Left renal pelvis (tissue), 4 donors: ENCODE measurements around the gene EVC. TPM values are rescaled to one million over a fixed set of nuclear protein-coding genes. Genes with fewer than 3 reads are reported as not detected.

Source experiments
- DNase-seq, 4 donors: peaks; one replicate each; pipeline ENCODE4 v3.0.0-alpha.2; 2013; ENCODE audit warnings: low read depth in 4 of 4, low spot score in 3 of 4
- polyA plus RNA-seq, 4 donors: library from polyadenylated mRNA; unstranded; fragments of 120-200 nt; gene quantifications; one replicate each; pipeline ENCODE4 v1.2.1, GENCODE V29; 2013; ENCODE audit not compliant: insufficient read length in 4 of 4

Gene EVC
- polyA plus RNA-seq, 4 donors: 29.2 to 47.9 (median 39.8) TPM

DNA sequence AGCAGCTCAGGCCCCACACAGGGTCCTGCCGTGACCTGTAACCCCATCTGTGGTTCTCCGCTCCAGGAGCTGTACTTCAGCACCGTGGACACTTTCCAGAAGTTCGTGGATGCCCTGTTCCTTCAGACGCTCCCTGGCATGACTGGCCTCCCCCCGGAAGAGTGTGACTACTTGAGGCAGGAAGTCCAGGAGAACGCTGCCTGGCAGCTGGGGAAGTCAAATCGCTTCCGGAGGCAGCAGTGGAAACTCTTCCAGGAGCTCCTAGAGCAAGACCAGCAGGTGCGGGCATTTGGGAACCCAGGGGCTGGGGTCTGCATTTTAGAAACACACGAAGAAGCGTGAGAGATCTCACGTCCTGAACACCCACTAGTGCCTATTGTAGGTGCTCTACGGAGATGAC lies 72.5 kb downstream of the EVC start:
- no peak for DNase-seq

DNA sequence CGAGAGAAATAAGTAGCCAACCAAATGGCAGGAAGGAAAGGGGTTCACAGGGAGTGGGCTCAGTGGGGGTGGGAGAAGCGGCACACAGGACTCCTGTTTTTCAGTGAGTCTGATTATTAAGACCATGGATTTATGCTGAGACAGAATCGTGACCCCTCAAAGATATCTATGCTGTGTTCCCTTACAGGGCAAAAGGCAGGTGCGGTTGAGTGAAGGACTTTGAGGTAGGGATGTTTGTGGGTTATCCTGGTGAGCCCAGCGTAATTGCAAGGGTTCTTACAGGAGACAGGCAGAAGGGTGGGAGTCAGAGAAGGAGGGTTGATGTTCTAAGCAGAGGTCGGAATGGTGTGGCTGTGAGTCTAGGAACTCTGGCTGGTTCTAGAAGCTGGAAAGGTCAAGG lies 73.0 kb downstream of the EVC start:
- no peak for DNase-seq

DNA sequence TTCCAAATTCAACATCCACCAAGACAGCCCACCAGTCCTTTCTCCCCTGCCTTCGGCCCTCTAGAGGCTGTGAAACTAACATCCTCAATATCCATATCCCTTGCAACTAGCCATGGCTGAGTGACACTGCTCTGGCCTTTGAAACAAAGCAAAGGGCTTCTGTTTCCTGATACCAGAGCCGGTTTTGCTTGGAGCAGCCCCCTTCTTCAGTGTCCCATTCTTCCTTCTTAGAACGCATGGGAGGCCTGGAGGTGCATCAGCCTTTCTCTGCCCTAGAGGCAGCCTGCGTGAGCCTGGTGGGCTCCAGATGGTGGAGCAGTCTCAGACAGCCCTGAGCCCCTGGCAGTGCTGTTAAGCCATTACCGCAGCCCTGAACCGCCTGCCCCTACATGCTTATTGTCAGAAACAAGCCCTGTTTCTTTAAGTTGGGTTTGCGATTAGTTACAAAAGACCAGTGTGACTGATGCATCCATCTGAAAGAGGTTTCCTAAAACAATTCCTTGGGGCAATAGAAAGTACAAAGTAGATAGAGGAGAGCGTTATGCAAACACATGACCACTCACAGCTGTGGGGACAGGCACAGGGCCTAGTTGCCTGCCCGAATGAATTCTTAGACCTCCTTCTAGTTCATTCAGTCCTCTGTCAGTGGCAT lies 74.1 kb downstream of the EVC start:
- DNase-seq: no peak

DNA sequence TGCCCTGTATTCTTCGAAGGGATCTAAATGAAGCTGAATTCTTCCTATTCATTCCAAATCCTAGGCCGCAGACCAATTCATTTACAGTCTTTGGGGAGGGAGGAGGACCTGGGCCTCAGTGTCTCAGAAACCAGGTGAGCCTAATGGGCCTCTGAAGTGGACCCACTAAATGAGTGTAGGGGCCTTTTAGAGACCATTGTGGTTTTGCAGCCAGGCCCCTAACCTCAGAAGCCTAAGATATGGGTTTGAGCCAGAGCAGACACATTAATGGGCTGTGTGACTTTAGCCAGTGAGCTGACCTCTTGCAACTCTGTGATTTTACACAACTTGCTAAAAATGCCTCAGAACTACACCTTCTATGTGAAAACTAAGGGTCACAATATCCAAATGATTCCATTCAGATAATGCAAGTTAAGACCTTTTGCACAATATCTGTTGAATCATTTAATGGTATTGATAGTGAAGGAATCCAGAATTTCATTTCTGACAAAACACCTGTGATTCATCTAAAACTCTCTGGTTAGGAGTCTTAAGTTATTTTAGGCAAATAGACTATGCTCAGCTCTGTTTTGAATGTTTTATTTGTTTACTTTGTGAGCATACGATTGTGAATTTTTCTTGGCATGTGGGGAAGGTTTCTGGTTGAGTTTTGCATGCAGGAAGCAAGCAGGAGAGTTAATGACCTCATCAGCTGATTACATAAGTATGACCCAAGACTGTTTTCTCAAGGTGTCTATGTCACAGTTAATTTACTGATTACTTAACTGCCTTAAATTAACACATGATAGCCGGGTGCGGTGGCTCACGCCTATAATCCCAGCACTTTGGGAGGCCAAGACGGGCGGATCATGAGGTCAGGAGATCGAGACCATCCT lies 75.0 kb downstream of the EVC start:
- no peak for DNase-seq

DNA sequence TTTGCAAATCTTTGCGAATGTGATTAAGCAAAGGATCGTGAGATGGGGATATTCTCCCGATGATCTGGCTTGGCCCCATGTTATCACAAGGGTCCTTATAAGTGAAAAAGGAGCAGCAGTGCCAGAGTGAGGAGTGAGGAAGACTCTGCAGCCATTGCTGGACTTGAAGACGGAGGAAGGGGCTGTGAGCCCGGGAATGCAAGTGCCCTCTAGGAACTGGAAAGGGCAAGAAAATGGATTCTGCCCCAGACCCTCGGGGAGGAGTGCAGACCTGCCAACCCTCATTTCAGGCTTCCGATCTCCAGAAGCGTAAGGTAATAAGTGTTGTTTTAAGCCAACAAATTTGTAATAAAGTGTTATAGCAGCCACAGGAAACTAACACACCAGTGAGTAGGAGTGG lies 76.3 kb downstream of the EVC start:
- no peak for DNase-seq

DNA sequence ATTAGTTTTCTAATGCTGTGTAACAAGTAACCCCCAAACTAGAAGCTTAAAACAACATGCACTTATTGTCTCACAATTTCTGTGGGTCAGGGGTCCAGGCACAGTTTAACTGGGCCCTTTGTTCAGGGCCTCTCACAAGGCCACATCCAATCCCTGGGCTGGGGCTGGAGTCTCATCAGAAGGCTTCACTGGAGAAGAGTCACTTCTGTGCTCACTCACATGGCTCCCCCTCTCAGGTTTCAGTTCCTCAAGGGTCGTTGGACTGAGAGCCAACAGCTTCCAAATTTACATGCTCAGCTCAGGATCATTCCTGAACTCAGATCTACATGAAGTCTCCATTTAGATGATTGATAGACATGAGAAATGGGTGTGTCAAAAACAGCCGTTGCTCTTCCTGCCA lies 77.1 kb downstream of the EVC start:
- DNase-seq: no peak

DNA sequence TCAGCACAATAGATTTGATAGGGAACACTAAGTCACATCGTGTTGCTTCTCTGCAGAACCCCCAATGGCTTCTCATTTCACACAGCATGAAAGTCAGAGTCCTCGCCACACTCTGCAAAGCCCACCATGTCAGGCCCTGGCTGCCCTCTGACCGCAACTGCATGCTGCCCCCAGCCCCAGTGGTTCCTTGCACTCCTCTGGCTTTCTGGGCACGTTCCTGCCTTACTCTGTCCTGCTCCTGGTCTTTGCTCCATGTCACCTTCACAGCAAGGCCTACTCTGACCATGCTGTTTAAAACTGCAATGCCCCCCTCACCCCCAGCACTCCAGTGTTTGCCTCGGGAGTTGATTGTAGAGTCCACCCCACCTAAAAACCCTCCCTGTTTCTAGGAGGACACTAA lies 78.1 kb downstream of the EVC start:
- no peak for DNase-seq

DNA sequence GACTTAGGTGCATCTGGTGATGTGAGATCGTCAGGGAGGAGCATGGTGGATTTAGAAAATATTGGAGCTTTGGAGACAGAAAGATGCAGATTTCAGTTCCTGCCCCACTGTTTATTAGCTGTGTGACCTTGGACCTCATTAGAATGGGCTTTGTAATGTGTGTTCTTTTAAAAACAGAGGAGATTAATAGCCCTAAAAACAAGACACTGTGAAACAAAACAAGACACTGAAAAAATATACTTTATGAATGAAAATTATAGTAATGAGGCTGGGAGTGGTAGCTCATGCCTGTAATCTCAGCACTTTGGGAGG lies 79.5 kb downstream of the EVC start:
- DNase-seq: no peak

DNA sequence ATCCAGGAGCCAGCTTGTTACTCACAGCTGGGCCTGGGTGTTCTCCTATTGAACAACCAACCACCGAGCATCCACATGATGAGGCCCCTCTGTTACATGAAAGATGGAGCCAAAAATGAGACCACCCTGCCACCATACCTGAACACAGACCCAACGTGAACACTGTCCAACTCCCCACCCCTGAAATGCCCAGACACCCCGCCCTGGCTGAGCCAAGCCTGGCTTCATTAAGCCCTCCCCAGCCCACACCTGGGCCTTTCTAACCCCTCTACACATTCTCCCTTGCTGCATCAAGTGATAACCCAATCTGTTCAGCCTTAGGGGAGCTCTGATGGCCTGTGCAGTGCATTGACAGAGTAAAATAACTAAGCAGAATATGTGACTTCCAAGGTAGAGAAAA lies 80.7 kb downstream of the EVC start:
- DNase-seq: no peak

DNA sequence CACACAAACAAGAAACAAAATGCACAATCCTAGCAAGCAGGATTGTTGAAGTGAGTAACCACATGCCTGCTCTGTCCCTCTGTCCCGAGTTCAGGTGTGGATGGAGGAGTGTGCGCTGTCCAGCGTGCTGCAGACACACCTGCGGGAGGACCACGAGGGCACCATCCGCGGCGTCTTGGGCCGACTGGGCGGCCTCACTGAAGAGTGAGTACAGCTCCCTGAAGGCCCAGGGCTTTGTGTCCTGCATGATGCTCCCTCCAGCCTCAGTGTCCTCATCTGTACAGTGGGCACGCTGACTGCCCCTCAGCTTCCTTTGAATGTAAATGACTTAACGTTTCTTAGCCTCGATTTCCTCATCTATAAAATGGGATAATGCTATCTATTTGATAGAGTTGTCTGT lies 82.5 kb downstream of the EVC start:
- DNase-seq: no peak

DNA sequence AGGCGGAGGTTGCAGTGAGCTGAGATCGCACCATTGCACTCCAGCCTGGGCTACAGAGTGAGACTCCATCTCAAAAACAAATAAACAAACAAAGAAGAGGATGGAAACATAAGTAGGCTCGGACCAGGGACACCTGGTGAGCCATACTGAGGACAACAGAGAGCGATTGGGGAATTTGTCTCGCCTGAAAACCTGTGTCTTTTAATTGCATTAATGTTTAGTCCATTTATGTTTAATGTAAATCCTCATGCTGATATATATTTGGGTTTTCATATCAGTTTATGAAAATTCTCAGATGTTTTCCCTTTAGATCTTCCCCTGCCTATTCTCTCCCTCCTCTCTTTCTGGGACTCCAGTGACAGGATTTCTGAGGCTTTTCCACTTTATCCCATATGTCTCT lies 84.6 kb downstream of the EVC start:
- no peak for DNase-seq

DNA sequence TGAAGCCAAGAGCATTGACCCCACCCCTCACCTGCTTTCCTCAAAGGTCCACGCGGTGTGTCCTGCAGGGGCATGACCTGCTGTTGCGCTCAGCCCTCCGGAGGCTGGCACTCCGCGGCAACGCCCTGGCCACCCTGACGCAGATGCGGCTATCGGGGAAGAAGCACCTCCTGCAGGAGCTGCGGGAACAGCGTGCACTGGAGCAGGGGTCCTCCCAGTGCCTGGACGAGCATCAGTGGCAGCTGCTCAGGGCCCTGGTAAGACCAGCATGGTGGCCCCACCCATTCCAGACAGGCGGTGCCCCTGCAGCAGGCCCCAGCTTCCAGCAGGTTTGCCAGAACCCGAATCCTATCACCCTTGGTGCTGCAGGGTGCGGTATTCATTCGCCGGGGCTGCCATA lies 86.0 kb downstream of the EVC start:
- no peak for DNase-seq

DNA sequence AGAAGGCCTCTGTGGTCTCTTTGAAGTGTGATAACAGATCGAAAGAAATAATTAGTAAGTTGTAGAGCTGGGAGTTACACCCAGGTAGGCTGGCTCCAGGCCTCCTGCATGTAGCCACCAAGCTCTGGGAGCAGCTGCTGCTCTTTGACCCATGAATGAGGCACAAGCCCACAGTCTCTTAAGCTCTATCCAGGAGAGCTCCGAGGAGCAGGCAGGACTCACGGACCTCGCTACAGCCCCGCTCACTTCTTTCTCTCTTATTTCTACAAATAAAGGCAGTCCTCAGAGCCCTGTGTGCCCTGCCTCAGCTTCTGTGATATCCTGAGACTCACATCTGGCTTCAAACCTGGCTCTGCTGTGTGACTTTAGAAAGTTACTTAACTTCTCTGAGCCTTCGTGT lies 86.9 kb downstream of the EVC start:
- no peak for DNase-seq

DNA sequence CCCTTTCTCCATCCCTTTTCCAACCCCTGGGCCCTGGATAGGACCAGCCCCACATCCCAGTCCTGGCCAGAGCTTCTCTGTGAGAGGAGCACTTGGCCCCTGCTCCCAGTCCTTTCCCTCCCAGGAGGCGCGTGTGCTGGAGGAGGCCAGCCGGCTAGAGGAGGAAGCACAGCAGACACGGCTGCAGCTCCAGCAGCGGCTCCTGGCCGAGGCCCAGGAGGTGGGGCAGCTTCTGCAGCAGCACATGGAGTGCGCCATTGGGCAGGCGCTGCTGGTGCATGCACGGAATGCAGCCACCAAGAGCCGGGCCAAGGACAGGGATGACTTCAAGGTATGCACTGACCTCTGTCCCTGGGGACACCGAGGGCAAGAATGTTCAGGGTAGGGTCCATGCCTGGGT lies 87.5 kb downstream of the EVC start:
- DNase-seq: no peak

DNA sequence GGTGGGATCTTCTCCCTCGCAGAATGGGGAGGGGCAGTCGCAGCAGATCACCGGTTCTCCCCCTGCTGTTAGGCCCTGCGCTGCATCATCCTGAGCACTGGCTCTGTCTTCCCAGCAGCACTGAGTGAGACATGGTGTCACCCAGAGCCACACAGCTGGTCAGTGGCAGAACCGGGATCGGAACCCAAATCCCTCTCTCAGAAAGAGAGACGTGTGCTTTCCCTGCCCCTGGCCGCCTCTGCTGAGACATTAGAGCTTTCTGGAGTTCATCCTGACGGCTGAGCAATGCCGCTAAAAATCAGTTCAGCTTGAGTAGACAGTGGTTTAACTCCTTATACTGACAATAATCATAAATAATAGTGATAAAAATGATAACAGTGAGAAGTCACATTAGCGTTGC lies 87.9 kb downstream of the EVC start:
- no peak for DNase-seq

DNA sequence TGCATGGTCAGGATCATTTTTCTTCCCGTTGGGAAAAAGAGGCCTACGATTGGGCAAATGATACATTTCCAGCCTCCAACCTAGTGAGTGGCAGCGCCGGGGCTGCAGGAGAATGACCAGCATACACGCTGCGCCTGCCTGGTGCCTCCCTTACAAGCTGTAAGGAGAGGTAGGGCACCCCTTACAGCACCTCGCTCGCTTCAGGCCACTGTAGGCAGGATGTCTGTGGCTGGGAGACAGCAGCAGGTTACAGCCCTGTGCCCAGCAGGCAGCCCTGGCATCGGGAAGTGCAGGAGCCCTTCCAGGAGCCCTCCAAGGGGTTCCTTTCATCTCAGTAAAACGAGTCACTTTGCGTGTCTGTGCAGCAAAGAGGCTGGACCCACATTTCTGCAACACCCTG lies 88.4 kb downstream of the EVC start:
- DNase-seq: no peak

DNA sequence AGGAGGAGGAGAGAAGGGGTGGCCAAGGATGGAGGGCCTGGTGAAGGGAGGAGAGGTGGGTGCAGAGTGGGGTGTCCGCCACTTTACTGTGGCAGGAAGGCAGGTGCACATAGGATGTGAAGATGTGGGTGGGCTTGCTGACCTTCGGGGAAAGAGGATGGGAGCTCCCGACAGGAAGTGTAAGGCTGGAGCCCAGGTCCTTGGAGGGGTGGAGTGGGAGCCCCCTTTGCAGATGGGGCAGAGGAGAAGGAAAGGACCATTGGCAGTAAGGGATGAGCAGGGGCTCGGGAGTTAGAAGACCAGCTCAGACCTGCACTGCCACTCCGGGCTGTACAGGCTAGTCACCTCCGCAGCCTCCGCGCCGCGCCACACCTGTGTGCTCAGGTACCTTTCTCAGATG lies 89.5 kb downstream of the EVC start:
- DNase-seq: no peak

DNA sequence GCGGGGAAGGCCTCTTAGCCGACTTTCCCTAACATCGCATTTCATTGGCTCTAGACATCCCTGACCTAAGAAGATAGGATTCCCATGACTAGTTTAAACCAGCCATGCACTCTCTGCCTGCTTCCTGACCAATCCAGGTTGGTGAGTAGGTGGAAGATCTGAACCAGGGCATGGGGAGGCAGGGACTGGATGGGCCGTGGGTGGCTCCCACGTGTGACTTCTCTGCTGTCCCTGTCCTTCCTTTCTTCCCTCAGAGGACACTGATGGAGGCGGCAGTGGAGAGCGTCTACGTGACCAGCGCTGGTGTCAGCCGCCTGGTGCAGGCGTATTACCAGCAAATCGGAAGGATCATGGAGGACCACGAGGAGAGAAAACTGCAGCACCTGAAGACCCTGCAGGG lies 90.7 kb downstream of the EVC start:
- no peak for DNase-seq

DNA sequence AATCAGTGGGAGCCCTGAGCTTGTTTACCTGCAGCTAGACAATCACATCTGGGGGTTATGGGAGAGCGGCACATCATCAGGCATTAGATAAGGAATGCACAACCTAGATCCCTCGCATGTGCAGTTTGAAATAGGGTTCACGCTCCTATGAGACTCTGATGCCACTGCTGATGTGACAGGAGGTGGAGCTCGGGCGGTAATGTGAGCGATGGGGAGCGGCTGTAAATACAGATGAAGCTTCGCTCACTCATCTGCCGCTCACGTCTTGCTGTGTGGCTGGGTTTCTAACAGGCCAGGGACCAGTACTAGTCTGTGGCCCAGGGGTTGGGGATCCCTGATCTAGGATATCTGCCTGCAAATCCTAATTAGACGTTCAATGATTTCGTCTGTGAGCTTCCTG lies 91.6 kb downstream of the EVC start:
- no peak for DNase-seq

DNA sequence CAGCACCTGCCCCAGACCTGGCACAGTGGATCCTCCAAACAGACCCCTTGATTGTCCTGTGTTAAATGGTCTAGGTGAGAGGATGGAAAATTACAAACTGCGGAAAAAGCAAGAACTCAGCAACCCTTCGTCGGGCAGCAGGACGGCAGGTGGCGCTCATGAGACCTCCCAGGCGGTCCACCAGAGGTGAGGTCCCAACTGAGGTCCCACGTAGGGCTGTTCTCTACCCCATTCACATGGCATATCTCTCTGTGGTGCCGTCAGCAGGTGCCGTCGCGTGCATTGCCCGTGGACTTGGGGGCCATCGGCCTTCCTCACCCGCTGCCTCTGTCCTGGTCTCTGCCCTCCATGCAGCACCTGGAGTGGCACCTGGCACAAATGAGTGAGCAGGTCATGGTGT lies 93.7 kb downstream of the EVC start:
- DNase-seq: no peak

DNA sequence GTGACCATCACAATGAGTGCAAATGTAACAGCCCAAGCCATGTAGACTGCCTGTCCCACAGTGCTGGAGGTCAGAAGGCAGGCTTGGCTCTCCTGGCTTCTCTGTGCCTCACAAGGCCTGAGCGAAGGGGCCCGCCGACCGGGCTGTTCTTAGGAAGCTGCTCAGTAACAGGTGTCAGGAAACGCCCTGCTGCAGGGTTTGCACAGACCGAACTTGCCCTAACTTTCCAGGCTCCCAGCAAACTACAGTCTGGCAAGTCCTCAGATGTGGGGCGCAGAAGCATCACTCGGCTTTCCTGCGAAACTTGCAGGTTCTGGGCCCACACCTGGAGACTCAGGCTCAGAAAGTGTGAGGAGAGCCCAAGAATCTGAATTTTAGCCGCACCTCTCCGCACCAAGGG lies 94.3 kb downstream of the EVC start:
- no peak for DNase-seq

DNA sequence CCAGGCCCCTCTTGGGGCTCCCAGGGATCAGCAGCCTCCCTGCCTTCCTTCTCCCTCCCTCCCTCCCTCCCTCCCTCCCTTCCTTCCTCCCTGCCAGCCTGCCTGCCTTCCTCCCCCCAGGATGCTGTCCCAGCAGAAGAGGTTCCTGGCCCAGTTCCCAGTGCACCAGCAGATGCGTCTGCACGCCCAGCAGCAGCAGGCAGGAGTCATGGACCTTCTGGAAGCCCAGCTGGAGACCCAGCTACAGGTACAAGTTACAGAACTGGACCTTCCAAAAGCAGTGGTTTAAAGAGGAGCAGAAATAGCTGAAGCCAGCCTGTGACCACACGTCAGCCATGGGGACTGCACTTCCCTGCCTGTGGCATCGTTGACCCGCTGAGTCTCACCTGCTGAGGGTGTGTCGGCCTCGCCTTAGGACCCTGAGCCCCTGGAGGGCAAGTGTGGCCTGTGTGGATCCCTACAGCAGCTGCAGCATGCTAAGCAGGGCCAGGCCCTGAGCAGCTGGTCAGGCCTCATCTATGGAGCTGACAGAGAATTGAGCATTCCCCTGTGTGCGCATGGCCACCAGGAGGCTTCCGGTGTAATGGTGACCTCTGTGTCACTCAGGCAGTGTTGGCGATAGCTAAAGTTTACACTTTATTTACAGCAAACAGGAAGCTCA lies 97.2 kb downstream of the EVC start:
- DNase-seq: no peak
